Skin epidermis (tissue), 12 donors: ENCODE results near the gene LSM11.

ENCODE experiments used
- H3K27ac ChIP-seq, 21 experiments: fragments of 200-600 bp; sonication (generic) in 11 of 21; one replicate each; pipeline ENCODE4 v1.5.0; 2020; ENCODE audit warnings: mild to moderate bottlenecking in 3 of 21, inconsistent platforms in 2 of 21, moderate library complexity in 2 of 21
- H3K4me3 ChIP-seq, 7 experiments: fragments of 200-600 bp; sonication (generic) in 2 of 7; one replicate each; pipeline ENCODE4 v1.5.0; 2020; ENCODE audit warnings: inconsistent platforms in 2 of 7, mild to moderate bottlenecking in 2 of 7, moderate library complexity in 1 of 7

Gene LSM11

DNA sequence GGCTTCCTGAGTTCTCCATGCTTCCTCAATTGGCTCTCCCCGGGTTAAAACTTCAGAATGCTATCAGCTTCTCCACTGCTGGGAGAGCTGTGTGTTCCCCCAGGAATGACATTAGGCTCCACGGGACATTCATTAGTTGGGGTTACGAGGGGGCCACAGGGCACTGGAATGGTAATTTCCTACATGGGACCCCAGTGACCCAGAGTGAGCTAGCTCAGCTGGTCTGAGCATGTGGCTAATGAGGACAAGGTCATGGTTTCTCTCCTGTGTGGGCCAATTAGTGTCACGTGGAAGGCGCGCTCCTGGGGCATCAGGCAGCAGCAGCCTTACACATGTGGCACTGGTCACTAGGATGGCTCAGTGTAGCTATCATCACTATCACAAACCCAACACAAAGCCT lies 21.0 kb downstream of the LSM11 start:
- H3K4me3 ChIP-seq = no peak overlapping the region
- H3K27ac ChIP-seq = no peak overlapping the region

DNA sequence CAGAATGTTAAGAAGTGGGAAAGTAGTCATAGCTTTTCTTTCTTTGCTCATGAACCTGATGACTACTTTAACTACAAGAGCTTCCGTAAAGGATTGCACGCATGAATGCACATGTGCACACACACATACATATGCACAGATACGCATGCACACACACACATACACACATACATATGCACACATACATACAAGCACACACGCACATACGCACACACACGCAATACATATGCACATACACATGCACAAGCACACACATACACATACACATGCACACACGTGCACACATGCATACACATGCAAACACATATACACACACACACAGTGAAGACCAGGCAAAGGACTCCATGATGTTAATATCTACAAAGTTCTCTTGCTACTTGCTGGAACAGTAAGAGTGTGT lies 22.9 kb downstream of the LSM11 start:
- H3K27ac ChIP-seq = no peak overlapping the region
- no peak overlapping the region for H3K4me3 ChIP-seq

DNA sequence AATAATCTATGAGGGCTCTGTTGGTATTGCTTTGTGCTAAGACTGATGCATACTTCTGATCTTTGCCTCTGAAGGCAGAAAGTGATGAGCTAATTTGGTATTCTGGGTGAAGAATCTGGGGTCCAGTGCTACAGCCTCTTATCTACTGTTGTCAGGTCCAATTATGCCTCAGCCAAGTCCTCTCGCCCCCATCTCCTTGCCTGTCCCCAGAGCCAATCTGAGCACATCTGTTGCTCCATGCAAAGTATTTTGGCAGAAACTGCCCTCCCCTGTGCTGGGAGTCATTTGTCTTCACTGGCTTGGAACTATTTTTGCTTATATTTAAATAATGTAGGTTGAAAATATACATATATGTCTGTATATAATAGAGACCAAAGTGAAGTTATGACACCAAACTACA lies 23.4 kb downstream of the LSM11 start:
- Histone ChIP-seq H3K27ac (no peak overlapping the region), H3K4me3 (no peak overlapping the region)

DNA sequence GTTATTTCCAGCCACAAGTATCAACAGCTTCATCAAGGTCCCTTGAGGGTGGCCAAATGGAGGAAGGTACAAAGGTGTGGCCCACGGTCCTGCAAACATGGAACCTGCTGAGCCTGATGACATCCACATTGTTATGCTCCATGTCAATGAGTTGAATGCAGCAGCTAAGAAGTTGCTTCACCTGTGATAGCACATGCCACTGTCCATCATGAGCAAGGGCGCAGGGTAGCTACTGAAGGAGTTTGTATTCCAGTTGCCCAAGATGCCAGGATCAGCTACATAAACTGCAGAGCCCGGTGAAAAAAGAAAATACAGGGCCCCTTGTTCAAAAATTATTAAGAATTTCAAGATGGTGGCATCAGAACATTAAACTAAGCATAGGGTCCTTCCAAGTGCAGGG lies 24.2 kb downstream of the LSM11 start:
- Histone ChIP-seq H3K4me3 (no peak overlapping the region), H3K27ac (peak overlapping the region in 1 of 21 experiments; percentile 9)

DNA sequence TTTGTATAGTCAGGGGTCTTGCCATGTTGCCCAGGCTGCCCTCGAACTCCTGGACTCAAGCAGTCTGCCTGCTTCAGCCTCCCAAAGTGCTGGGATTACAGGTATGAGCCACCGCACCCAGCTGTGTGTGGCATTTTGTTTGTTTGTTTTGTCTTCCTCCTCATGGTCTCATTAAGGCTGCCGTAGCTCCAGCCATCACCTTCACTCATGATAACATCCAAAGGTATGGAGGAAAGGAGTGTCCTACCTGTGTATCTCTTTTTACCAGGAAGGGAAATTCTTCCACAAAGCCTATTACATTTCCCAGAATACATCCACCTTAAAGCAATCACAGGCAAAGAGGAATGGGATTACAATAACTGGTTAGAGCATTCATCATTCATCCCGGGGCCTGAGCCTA lies 27.2 kb downstream of the LSM11 start:
- Histone ChIP-seq H3K4me3 (no peak overlapping the region), H3K27ac (no peak overlapping the region)

DNA sequence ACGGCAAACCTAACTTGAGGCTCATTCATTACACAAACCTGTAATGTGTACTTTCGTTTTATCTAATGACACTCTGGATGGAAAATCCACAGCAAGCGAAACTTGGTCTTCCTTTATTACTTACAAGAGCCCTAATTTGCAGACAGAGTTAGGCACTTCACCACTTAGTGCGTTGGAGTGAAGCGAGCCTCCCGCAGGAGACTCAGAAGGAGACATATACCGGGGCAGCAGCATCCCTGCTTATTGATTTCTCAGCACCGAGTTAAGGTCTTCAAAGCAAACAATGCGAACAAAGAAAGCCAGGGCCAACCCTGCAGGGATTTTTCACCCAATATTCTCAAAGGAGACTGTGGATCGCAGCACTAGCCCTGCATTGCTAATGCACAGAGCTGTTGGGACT lies 28.6 kb downstream of the LSM11 start:
- Histone ChIP-seq H3K27ac (no peak overlapping the region), H3K4me3 (no peak overlapping the region)

DNA sequence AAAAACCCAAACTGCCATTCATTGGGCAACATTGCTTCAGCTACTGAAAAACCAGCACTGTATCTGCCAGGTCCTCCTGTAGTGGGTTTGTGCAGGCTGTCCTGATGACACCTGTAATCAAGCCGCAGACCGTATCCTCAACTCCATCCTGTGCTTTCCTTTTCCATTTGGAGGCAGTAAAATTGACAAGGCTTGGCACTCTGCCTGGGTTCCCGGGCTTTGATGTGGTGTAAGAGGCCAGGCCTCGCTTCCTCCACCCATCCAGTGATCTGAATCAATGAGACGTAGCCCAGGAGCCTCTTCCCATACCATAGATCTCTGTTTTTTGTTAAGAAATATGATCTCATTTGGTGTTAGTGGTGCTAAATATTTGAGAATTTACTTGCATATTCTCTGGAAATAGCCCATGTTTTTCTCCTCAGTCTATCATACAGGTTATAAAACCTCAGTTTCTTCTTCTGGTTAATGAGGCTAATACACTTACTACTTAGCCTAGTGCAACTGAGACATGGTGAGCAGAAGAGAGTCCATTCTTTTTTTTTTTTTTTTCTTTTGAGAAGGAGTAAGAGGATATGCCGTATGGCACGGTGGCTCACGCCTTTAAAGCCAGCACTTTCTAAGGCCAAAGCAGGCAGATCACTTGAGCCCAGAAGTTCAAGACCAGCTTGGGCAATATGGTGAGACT lies 34.8 kb downstream of the LSM11 start:
- no peak overlapping the region for H3K4me3 ChIP-seq
- no peak overlapping the region for H3K27ac ChIP-seq

DNA sequence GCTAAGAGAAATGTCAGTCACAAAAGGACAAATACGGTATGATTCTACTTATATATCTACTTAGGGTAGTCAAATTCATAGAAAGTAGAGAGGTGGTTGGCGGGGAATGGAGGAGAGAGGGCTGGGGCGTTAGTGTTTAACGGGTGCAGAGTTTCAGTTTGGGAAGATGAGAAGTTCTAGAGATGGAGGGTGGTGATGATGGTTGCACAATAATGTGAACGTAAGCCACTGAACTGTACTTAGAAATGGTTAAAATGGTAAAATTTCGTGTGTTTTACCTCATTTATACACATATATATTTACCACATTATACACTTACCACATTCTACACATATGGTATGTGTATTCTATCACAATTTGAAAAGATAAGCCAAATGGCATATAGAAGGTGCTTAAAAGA lies 35.7 kb downstream of the LSM11 start:
- H3K27ac ChIP-seq = no peak overlapping the region
- no peak overlapping the region for H3K4me3 ChIP-seq

DNA sequence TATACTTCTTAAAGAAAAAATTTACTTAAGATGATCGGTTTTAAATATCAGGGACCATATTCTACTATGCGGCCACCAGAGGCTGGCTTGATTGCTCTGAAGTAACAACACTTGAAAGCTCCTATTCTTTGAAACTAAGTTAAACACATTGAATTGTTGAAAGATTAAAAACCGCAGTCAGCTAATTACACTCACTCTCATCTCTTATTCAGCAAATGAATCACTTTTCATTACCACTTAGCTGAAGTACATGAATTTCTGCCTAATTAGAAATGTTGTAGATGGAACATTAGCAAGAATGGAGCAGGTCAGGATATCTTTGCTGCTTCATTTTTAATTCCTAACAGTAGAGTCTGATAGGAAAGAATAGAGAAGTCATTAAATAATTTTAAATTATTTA lies 42.3 kb downstream of the LSM11 start:
- Histone ChIP-seq H3K4me3 (no peak overlapping the region), H3K27ac (no peak overlapping the region)

DNA sequence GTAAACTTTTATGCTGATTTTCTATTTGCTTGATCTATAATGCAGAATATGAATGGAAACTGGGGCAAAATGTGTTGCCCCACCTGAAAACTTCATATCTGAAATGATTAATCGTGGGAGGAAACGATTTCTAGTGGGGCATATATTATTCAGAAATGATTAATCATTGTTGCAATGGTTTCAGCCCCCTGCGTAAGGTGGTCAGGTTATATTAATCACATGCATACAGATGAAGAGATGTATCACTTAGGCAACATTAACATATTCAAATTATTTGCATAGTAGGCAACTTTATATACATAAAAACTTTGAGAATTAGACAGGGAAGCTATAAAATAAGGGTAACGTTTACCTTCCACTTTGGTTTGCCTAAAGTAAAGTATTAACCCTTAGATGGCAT lies 49.8 kb downstream of the LSM11 start:
- Histone ChIP-seq H3K27ac (no peak overlapping the region), H3K4me3 (no peak overlapping the region)

DNA sequence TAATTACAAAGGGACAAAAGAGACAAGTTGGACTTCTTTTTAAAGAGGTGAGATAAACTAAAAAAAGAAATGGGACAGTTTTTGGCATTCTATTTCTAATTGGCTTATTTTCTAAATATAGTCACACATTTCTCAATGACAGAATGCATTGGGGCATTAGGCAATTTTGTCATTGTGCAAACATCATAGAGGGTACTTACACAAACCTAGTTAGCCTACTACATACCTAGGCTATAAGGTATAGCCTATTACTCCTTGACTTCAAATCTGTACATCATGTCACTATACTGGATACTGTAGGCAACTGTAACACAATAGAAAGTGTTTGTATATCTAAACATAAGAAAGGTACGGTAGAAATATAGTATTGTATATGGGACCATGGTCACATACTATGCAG lies 56.1 kb downstream of the LSM11 start:
- no peak overlapping the region for H3K4me3 ChIP-seq
- no peak overlapping the region for H3K27ac ChIP-seq

DNA sequence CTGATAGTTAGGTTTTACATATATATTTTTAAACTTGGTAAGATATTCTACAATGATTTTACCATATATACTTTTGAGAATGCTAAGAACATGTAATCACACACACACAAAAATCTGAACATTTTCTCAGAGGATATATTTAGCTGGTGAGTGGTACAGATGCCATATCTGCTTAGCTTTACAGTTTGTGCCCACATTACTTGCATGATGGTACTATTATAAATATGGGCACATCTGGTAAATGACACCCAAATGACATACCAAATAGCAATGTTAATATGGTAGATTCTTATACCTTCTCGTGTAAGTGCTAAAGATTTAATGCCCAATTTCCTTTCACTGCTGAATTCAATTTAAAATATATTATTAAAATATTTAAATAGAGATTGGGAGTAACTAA lies 56.6 kb downstream of the LSM11 start:
- no peak overlapping the region for H3K4me3 ChIP-seq

DNA sequence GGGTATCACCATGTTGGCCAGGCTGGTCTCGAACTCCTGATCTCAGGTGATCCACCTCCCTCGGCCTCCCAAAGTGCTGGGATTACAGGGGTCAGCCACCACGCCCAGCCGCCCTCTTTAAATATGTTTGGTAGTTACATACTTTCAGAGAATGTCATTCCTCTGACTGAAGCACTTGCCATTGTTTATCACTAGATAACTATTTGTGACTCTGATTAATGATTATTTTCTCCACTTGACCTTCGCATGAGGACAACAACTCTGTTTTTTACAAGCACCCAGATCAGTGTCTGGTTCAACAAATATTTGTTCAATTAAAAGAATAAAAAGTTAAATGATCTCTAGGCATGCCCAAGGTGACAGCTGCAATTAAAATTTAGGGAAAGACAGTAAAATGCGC lies 59.2 kb downstream of the LSM11 start:
- H3K4me3 ChIP-seq = no peak overlapping the region
- no peak overlapping the region for H3K27ac ChIP-seq

More for the DNA sequence above, 56.6 kb downstream of the LSM11 start:
- H3K27ac ChIP-seq = no peak overlapping the region

DNA sequence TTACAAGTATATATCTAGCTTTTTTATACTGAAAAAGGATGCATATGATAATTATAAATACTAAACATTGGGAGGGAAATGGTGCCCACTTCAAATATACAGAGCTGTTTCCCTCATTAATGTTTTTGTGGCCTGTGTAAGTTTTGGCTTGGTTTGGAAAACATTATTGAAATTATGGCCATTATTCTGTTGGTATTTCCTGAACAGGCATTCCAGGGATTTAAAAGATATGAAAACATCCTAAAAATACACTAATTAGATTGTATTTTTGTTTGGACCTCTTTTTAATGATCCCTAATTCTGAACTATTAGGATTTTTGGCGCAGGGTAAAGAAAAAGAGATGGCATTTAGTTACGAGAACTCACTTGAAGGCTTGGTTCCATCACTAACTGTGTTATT lies 64.5 kb downstream of the LSM11 start:
- Histone ChIP-seq H3K27ac (no peak overlapping the region), H3K4me3 (no peak overlapping the region)
